GM18507 (cell line): ENCODE measurements around the gene C12orf42.
A peak's percentile ranks its signal among the peaks of the same experiment; 100 is the strongest.

ENCODE experiments used
- DNase-seq: peaks from one replicate; pipeline ENCODE4 v3.0.0; 2011; ENCODE audit warnings: low read depth; ENCODE audit not compliant: insufficient read length; ENCODE audit errors: extremely low spot score
- FAIRE-seq: peaks from 2 replicates; lab custom pipeline; 2011; peaks lifted over from hg19 to GRCh38; lab: Jason Lieb, UNC

C12orf42 gene

DNA sequence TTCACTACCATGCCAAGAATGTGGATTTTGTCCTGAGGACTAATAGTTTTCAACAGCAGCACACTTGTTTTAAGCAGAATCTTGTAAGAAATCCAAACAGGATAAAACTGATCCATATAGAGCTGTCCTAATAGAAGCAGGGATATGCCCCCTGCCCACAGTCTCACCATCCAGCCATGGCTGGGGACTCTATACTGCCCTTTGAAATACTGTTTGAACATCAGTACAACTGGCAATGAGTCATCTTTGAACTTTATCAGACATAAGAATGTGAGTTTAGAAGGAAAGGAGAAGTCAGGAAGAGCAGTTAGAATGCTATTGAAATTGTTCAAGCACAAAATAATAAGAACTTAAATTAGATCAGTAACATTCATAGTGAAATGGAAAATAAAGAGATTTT, 3.8 kb upstream of the C12orf42 start:
- no peak for FAIRE-seq

DNA sequence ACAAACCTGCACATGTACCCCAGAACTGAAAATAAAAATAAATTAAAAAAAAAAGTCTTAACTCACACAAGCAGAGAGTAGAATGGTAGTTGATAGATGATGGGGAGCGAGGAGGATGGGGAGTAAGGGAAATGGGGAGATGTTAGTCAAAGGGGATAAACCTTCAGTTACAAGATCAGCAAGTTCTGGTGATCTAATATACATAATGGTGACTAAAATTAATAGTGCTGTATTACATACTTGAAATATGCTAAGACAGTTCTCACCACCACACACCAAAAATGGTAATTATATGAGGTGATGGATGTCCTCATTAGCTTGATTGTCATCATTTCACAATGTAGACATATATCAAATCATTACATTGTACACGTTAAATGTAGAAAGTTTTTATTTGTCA, 3.2 kb upstream of the C12orf42 start:
- FAIRE-seq (no peak), DNase-seq (no peak)

More for the DNA sequence above, 3.8 kb upstream of the C12orf42 start:
- no peak for DNase-seq

GRCh38 chr12:103494734-103495468, 867 bp downstream of the C12orf42 start:
- peak; percentile 31 for FAIRE-seq

DNA sequence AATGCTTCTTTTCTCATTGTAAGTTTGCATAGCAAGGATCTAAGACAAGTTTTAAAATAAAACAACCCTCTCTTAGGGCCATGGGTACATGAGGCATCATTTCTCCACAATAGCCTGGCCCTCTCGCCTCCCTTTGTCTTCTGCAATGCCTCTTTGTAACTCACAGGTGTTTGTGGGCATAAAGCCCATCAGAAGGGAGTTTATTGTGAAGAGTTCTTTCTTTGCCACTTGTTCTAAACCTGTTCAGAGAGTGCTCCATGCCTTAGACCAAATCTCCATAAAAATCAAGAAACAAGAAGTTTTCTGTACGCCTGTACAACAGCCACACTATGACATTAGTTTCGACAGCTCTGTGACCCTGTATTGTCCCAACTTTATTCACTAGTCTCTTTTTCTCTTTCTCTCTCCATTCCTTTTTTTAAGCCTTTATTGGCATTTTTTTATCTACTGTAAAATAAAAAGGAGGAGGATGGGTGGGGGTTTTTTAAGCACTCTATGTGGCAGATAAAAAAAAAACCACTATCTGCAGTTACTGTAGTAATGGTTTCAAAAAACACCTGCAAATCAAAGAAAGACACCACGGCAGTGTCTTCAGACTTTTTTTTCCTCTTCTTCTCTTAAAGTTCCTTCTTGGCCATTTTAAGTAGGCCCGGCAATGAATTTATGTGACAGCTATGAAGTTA, 1.6 kb downstream of the C12orf42 start:
- FAIRE-seq: no peak
- no peak for DNase-seq

More at GRCh38 chr12:103494734-103495468, 867 bp downstream of the C12orf42 start:
- no peak for DNase-seq

DNA sequence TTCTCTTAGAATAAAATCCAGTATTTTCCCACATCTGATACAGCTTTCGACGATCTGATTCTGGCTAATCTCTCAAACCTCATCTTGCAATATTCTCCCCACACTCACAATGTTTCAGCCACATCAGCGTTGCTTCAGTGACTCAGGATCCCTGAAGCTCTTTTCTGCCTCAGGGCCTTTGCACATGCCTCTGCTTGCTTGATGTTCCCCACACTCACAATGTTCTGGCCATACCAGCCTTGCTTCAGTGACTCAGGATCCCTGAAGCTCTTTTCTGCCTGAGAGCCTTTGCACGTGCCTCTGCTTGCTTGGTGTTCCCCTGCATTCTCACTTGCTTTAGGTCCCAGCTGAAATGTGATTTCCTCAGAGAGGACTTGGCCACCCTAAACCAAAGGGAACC, 2.6 kb downstream of the C12orf42 start:
- no peak for DNase-seq
- FAIRE-seq: no peak

DNA sequence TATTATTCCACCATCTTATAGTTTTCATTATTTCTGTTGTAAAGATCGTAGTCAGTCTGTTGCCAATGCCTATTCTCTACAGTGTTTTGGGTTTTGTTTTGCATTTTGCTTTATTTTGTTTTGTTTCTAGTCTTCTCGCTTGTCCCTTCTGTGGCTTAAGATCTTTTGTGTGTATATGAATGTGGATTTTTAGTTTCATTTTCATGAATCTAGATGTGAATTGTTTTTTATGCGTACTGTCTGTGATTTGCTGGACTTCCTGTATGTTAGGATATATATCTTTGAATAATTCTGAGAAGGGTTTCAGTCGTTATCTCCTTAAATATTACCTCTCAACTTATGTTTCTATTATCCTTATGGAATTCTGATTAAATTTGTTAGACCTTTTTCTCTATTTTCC, 13.4 kb downstream of the C12orf42 start:
- FAIRE-seq (peak; percentile 39), DNase-seq (no peak)

- no peak for FAIRE-seq
- DNase-seq: no peak
Observed at GRCh38 chr12:103475073-103475472, 20.7 kb downstream of the C12orf42 start.

GRCh38 chr12:103470664-103471063, 25.1 kb downstream of the C12orf42 start:
- DNase-seq (no peak), FAIRE-seq (no peak)

DNA sequence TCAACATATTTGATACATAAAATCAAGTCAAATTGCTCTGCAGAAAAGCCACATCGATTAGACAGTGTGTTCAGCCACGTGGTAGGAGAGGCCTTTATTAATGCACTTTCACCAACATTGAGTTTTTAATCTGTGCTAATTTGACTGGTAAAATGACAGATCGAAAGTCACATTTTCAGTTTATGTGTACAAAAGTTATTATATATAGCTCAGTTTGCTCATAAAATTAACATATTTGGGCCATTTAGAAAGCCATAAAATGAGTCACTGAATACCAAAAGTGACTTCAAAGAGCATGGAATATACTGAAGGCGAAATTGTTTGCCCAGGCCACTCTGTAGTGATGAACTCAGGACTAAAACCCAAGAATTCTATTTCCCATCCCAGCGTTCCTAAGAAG, 26.0 kb downstream of the C12orf42 start:
- FAIRE-seq: no peak
- no peak for DNase-seq

- FAIRE-seq: no peak
- DNase-seq: no peak
Observed at GRCh38 chr12:103468837-103469236, 26.9 kb downstream of the C12orf42 start.

- FAIRE-seq: peak; percentile 86
Observed at GRCh38 chr12:103462675-103463074, 33.1 kb downstream of the C12orf42 start.

GRCh38 chr12:103457471-103457870, 38.3 kb downstream of the C12orf42 start:
- no peak for DNase-seq
- no peak for FAIRE-seq

More at GRCh38 chr12:103462675-103463074, 33.1 kb downstream of the C12orf42 start:
- no peak for DNase-seq

GRCh38 chr12:103456006-103456405, 39.8 kb downstream of the C12orf42 start:
- no peak for FAIRE-seq

GRCh38 chr12:103455020-103455763, 40.6 kb downstream of the C12orf42 start:
- peak; percentile 75 for FAIRE-seq
- DNase-seq: no peak

More at GRCh38 chr12:103456006-103456405, 39.8 kb downstream of the C12orf42 start:
- DNase-seq: no peak

DNA sequence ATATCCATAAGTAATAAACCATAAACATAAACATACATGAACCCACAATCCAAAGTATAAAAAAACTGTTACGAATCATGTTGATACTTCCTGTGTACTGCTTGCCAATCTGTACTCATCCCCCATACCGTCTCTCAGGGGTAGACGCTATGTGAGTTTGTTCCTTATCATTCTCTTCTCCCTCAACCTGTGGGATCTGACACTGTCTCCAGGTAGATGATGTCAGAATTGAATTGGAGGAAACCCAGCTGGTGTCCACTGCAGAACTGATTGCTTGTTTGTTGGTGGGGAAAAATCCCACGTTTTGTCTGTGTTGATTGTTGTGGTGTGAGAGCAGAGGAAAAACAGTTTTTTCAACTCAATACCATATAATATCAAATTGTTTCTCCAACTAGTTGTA, 50.8 kb downstream of the C12orf42 start:
- FAIRE-seq (no peak), DNase-seq (no peak)

DNA sequence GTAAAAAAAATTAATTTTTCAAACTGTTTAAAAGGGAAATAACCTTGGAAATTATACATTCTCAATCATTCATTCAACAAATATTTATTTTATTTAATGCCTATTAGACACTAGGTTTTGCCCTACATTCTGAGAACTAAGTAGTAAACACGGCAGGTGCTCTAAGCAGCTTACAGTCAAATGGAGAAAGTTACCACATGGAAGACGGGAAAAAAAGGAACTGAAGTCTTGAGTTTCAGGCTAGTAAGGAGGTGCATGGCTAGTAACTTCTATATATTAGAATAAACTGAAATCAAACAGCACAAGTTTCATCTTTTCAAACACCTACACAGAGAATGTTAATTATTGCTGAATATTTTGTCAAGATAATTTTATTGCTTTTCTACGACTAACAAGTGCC, 52.9 kb downstream of the C12orf42 start:
- DNase-seq: no peak

DNA sequence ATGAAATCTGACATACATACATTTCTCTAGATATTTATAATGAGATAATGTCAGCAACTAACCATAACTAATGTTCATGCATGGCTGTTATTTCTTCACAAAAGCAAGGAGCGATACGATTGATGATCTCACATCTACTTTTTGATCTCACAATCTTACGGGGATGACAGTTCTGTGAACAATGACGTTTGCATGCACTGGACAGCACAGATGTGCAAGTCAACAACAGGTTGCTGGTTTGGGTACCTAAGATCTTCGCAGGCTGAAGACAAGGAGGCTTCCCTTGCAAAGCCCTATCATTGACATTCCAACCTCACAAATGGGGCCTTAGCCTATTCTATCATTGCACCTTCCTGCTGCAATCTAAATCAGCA, 53.6 kb downstream of the C12orf42 start:
- DNase-seq (no peak), FAIRE-seq (no peak)

More for the DNA sequence above, 52.9 kb downstream of the C12orf42 start:
- peak; percentile 78 for FAIRE-seq

GRCh38 chr12:103441437-103442181, 54.2 kb downstream of the C12orf42 start:
- FAIRE-seq (peak; percentile 99), DNase-seq (peak; percentile 45)
